ENCODE results near the gene PRR19.

The PRR19 gene

GRCh38 chr19:42267644-42268141 is 34.2 kb upstream of the PRR19 start:
- peak overlapping the region; percentile 71 for H3K27ac ChIP-seq (ENCODE audit: low read length, poor library complexity, severe bottlenecking)
- no peak overlapping the region for H2AK5ac ChIP-seq (ENCODE audit: low read length, severe bottlenecking)
- no peak for DNase-seq
- H2BK12ac ChIP-seq (ENCODE audit: low read length in 2 of 2) = peak overlapping the region; percentile 38 to 93
- no peak overlapping the region for H2BK120ac ChIP-seq (ENCODE audit: low read depth, low read length)
- WGBS = 21% methylated on average over 13 of the region's 13 CpGs
- peak overlapping the region; percentile 84 for H2AFZ ChIP-seq (ENCODE audit: low read depth, low read length)
- peak overlapping the region; percentile 22 to 70 for H3K4ac ChIP-seq (ENCODE audit: low read depth in 1 of 2, low read length in 2 of 2)
- no peaks in the 10 kb centered on the region for H3K79me1 ChIP-seq (replicated peaks; ENCODE audit: low read length, poor library complexity, severe bottlenecking)
- peak overlapping the region; percentile 1 for H2BK5ac ChIP-seq (ENCODE audit: low read depth, low read length, poor library complexity, severe bottlenecking)
- H3K36me3 ChIP-seq (ENCODE audit: control insufficient read depth in 1 of 2, insufficient read depth in 2 of 2, low read depth in 1 of 2, low read length in 2 of 2) = peaks cover 7 to 14% of the 10 kb centered on the region in 2 experiments
- peak overlapping the region; percentile 77 for H3K4me2 ChIP-seq (ENCODE audit: low read length, poor library complexity, severe bottlenecking)
- H3K27me3 ChIP-seq (ENCODE audit: control insufficient read depth in 1 of 2, insufficient read depth in 1 of 2, low read length in 2 of 2) = no peaks in the 10 kb centered on the region
- no peak overlapping the region for H4K91ac ChIP-seq (ENCODE audit: low read length)
- H3K9me3 ChIP-seq (ENCODE audit: control insufficient read depth, low read length) = no peaks in the 10 kb centered on the region
- H3K4me3 ChIP-seq (ENCODE audit: insufficient read depth in 1 of 2, low read depth in 1 of 2, low read length in 2 of 2) = peak overlapping the region; percentile 55 to 84
- peak overlapping the region in 1 of 2 experiments; percentile 77 for H3K23ac ChIP-seq (ENCODE audit: low read length in 2 of 2)
- H3K14ac ChIP-seq (ENCODE audit: low read length in 2 of 2) = no peak overlapping the region
- H3K18ac ChIP-seq (ENCODE audit: low read depth in 1 of 2, low read length in 2 of 2) = peak overlapping the region; percentile 84 to 88
- H3K9ac ChIP-seq (ENCODE audit: low read length) = peak overlapping the region; percentile 97
- peaks cover 31% of the 10 kb centered on the region for H3K4me1 ChIP-seq (ENCODE audit: control insufficient read depth, insufficient read depth, low read depth, low read length)
- H2BK15ac ChIP-seq (ENCODE audit: low read depth, poor library complexity, severe bottlenecking) = no peak overlapping the region
- peak overlapping the region; percentile 24 for H4K8ac ChIP-seq (ENCODE audit: low read length)

GRCh38 chr19:42268142-42268703 is 33.7 kb upstream of the PRR19 start:
- H3K4me2 ChIP-seq (ENCODE audit: low read length, poor library complexity, severe bottlenecking) = peak overlapping the region; percentile 77
- peak overlapping the region; percentile 67 to 84 for H3K4me3 ChIP-seq (ENCODE audit: insufficient read depth in 1 of 2, low read depth in 1 of 2, low read length in 2 of 2)
- H2BK5ac ChIP-seq (ENCODE audit: low read depth, low read length, poor library complexity, severe bottlenecking) = peak overlapping the region; percentile 99
- peaks cover 34% of the 10 kb centered on the region for H3K4me1 ChIP-seq (ENCODE audit: control insufficient read depth, insufficient read depth, low read depth, low read length)
- no peak overlapping the region for H2BK15ac ChIP-seq (ENCODE audit: low read depth, poor library complexity, severe bottlenecking)
- H3K27me3 ChIP-seq (ENCODE audit: control insufficient read depth in 1 of 2, insufficient read depth in 1 of 2, low read length in 2 of 2) = no peaks in the 10 kb centered on the region
- H3K9ac ChIP-seq (ENCODE audit: low read length) = peak overlapping the region; percentile 97
- H3K36me3 ChIP-seq (ENCODE audit: control insufficient read depth in 1 of 2, insufficient read depth in 2 of 2, low read depth in 1 of 2, low read length in 2 of 2) = peaks cover 11 to 19% of the 10 kb centered on the region in 2 experiments
- H2AK5ac ChIP-seq (ENCODE audit: low read length, severe bottlenecking) = no peak overlapping the region
- H4K91ac ChIP-seq (ENCODE audit: low read length) = peak overlapping the region; percentile 81
- peak overlapping the region; percentile 93 for H4K8ac ChIP-seq (ENCODE audit: low read length)
- H3K23ac ChIP-seq (ENCODE audit: low read length in 2 of 2) = peak overlapping the region in 1 of 2 experiments; percentile 77
- H2AFZ ChIP-seq (ENCODE audit: low read depth, low read length) = peak overlapping the region; percentile 87
- no peaks in the 10 kb centered on the region for H3K9me3 ChIP-seq (ENCODE audit: control insufficient read depth, low read length)
- H3K79me1 ChIP-seq (replicated peaks; ENCODE audit: low read length, poor library complexity, severe bottlenecking) = no peaks in the 10 kb centered on the region
- H3K4ac ChIP-seq (ENCODE audit: low read depth in 1 of 2, low read length in 2 of 2) = peak overlapping the region; percentile 70 to 96
- H3K18ac ChIP-seq (ENCODE audit: low read depth in 1 of 2, low read length in 2 of 2) = peak overlapping the region; percentile 93 to 98
- peak overlapping the region in 1 of 2 experiments; percentile 93 for H3K14ac ChIP-seq (ENCODE audit: low read length in 2 of 2)
- H3K27ac ChIP-seq (ENCODE audit: low read length, poor library complexity, severe bottlenecking) = peak overlapping the region; percentile 100
- H2BK12ac ChIP-seq (ENCODE audit: low read length in 2 of 2) = peak overlapping the region; percentile 38 to 93
- peak overlapping the region; percentile 80 for H2BK120ac ChIP-seq (ENCODE audit: low read depth, low read length)
- peak; percentile 100 for DNase-seq
- under 1% methylated on average over 45 of the region's 46 CpGs for WGBS

- Histone ChIP-seq H4K8ac (ENCODE audit: low read length) (peak within 1 kb of the TSS; percentile 93), H3K27ac (ENCODE audit: low read length, poor library complexity, severe bottlenecking) (peak within 1 kb of the TSS; percentile 100), H3K4me1 (ENCODE audit: control insufficient read depth, insufficient read depth, low read depth, low read length) (peaks cover 37% of the 10 kb centered on the region), H3K27me3 (ENCODE audit: control insufficient read depth in 1 of 2, insufficient read depth in 1 of 2, low read length in 2 of 2) (no peaks in the 10 kb centered on the region), H3K23ac (ENCODE audit: low read length in 2 of 2) (no peak within 1 kb of the TSS), H2AK5ac (ENCODE audit: low read length, severe bottlenecking) (peak within 1 kb of the TSS; percentile 95), H3K9ac (ENCODE audit: low read length) (peak within 1 kb of the TSS; percentile 98), H3K14ac (ENCODE audit: low read length in 2 of 2) (peak within 1 kb of the TSS in 1 of 2 experiments; percentile 93), H3K79me1 (replicated peaks; ENCODE audit: low read length, poor library complexity, severe bottlenecking) (peaks cover 1% of the 10 kb centered on the region), H2BK5ac (ENCODE audit: low read depth, low read length, poor library complexity, severe bottlenecking) (peak within 1 kb of the TSS; percentile 99), H2AFZ (ENCODE audit: low read depth, low read length) (peak within 1 kb of the TSS; percentile 87), H3K9me3 (ENCODE audit: control insufficient read depth, low read length) (no peaks in the 10 kb centered on the region), H3K18ac (ENCODE audit: low read depth in 1 of 2, low read length in 2 of 2) (peak within 1 kb of the TSS; percentile 93 to 98), H3K4ac (ENCODE audit: low read depth in 1 of 2, low read length in 2 of 2) (peak within 1 kb of the TSS; percentile 96), H2BK12ac (ENCODE audit: low read length in 2 of 2) (peak within 1 kb of the TSS; percentile 87 to 92), H2BK15ac (ENCODE audit: low read depth, poor library complexity, severe bottlenecking) (peak within 1 kb of the TSS; percentile 95), H3K4me3 (ENCODE audit: insufficient read depth in 1 of 2, low read depth in 1 of 2, low read length in 2 of 2) (peak within 1 kb of the TSS; percentile 67 to 96), H4K91ac (ENCODE audit: low read length) (peak within 1 kb of the TSS; percentile 94), H3K36me3 (ENCODE audit: control insufficient read depth in 1 of 2, insufficient read depth in 2 of 2, low read depth in 1 of 2, low read length in 2 of 2) (peaks cover 18 to 26% of the 10 kb centered on the region in 2 experiments), H3K4me2 (ENCODE audit: low read length, poor library complexity, severe bottlenecking) (peak within 1 kb of the TSS; percentile 81), H2BK120ac (ENCODE audit: low read depth, low read length) (peak within 1 kb of the TSS; percentile 99)
- DNase-seq = peak; percentile 100
- 1% methylated on average over 52 of the region's 52 CpGs for WGBS
Measured at GRCh38 chr19:42268704-42269477, 33.0 kb upstream of the PRR19 start, which contains the start of gene CIC. CIC (plus strand) TSS chr19:42269252; CDS start chr19:42271784, 2,532 bp downstream.
